Body of pancreas (tissue), 4 donors: ENCODE results near the gene CFAP58. TPM values are rescaled to one million over a fixed set of nuclear protein-coding genes. Genes with fewer than 3 reads are reported as not detected.
A peak's percentile ranks its signal among the peaks of the same experiment; 100 is the strongest.

Source experiments
- ATAC-seq: fragments of 150-250 bp; one replicate; pipeline ENCODE4 v1.9.1; 2016
- DNase-seq, 4 donors: peaks; one replicate each; pipeline ENCODE4 v3.0.0-alpha.2; 2019
- H3K27ac ChIP-seq, 4 donors: fragments of 200-600 bp; sonication (generic); 1 replicate in 3 of 4; 2 replicates in 1 of 4; pipeline versions ENCODE4 v1.5.1 to v1.6.1; 2016 to 2019; ENCODE audit warnings: mild to moderate bottlenecking in 1 of 4, mixed read lengths in 1 of 4, moderate library complexity in 1 of 4
- H3K27me3 ChIP-seq, 2 donors: fragments of 200-600 bp; sonication (generic); one replicate each; pipeline ENCODE4 v1.6.0; 2016; ENCODE audit warnings: mild to moderate bottlenecking in 1 of 2
- H3K36me3 ChIP-seq, 2 donors: fragments of 200-600 bp; sonication (generic); replicated peaks in 1 of 2; 2 replicates each; pipeline ENCODE4 v1.5.1; 2016; ENCODE audit warnings: low read depth in 2 of 2; ENCODE audit not compliant: insufficient read depth in 1 of 2
- H3K4me1 ChIP-seq: fragments of 200-600 bp; sonication (generic); one replicate; pipeline ENCODE4 v1.6.0; 2016
- H3K4me3 ChIP-seq, 2 donors: fragments of 200-600 bp; sonication (generic); 1 replicate in 1 of 2; 2 replicates in 1 of 2; pipeline ENCODE4 v1.5.1; 2016 to 2019
- H3K9me3 ChIP-seq, 3 donors: fragments of 200-600 bp; sonication (generic); 1 replicate in 2 of 3; 2 replicates in 1 of 3; pipeline ENCODE4 v1.5.1; 2016
- CTCF ChIP-seq, 7 experiments: fragments of 450-650 bp in 4 of 7; fragments of 200-600 bp in 3 of 7; sonication (generic) in 3 of 7; IDR thresholded peaks; one replicate each; pipeline ENCODE4 v1.5.1; 2016 to 2019; ENCODE audit warnings: antibody characterized with exemption in 7 of 7
- POLR2A ChIP-seq, 3 donors: fragments of 450-650 bp; IDR thresholded peaks; one replicate each; pipeline ENCODE4 v1.6.1; 2016; ENCODE audit warnings: antibody characterized with exemption in 3 of 3, mild to moderate bottlenecking in 2 of 3
- WGBS, 2 donors: methylation state at CpG; one replicate each; pipeline ENCODE4 v1.1.5; 2017; 5-methylcytosine and 5-hydroxymethylcytosine counted together
- intact Hi-C: fragments of 100-400 bp; cut with DNase I; formaldehyde crosslinking; loops from one replicate; pipeline ENCODE4 v1.15.1; 2023
- total RNA-seq, 2 donors: library from RNA; depleted of rRNA; stranded (reverse); fragments of >200 nt; gene quantifications; one replicate each; pipeline ENCODE4 v1.1.0, GENCODE V29; 2016

Gene CFAP58
- total RNA-seq, 2 donors from 2014 or later = 0.26 TPM; not detected in 1

DNA sequence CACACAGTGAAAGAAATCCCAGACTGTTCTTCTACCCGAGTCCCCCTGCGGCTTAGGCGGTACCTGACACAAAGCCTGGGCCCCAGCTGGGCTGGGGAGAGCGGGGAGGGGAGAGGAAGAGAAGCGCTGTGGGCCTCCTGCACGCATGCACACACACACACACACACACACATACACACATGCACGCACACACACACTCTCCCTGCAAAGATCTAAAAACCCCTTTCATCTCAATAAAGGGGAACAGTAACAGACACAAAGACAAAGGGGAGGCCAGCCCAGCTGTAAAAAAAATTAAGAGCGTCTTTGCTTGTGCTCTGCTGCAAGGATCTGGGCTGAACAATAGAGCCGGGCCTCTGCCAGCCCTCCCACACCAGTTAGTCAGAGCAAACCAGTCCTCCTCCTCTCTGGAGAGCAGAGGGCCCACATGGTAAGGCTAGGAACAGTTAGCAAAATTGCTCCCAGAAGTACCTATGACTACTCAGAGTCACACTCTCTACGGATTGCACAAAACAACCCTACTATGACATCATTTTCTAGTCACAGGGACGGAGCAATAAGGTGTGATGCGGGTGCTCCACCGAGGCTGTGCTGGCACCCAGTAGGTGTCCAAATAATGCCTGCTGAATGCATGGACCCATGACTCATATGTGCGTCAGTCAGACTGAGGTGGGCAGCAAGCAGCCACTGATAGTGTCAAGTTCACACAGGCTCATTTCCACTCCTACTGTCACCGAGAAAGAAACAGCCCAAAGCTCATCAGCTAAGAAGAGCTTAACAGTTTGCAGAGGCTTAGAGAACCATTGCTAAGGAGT lies 24.5 kb upstream of the CFAP58 start:
- ATAC-seq (peak; percentile 13), DNase-seq (peak in 3 of 4 donors; percentile 6 to 58 (median 12))
- 67 to 71% methylated on average over 10 to 15 of the region's 15 CpGs for WGBS, 2 donors
- Histone ChIP-seq H3K27me3 (no peaks in the 10 kb centered on the region), H3K4me3 (no peak overlapping the region), H3K27ac (peak overlapping the region in 2 of 4 donors; percentile 56 to 57), H3K36me3 (no peaks in the 10 kb centered on the region), H3K9me3 (no peaks in the 10 kb centered on the region), H3K4me1 (peaks cover 52% of the 10 kb centered on the region)
- TF ChIP-seq CTCF (IDR thresholded peaks at IDR 0.05) = no peak
- TF ChIP-seq POLR2A (IDR thresholded peaks at IDR 0.05) = no peak
- intact Hi-C loops = no loop called here

GRCh38 chr10:104329735-104330134 lies 23.9 kb upstream of the CFAP58 start:
- H3K27me3 ChIP-seq = no peaks in the 10 kb centered on the region
- no peak overlapping the region for H3K4me3 ChIP-seq
- H3K4me1 ChIP-seq = peaks cover 52% of the 10 kb centered on the region
- intact Hi-C loops = no loop called here
- DNase-seq (peak in 1 of 4 donors; percentile 4), ATAC-seq (no peak)
- no peak for TF ChIP-seq CTCF (IDR thresholded peaks at IDR 0.05)
- TF ChIP-seq POLR2A (IDR thresholded peaks at IDR 0.05) = no peak
- peak overlapping the region in 2 of 4 donors; percentile 56 to 57 for H3K27ac ChIP-seq
- H3K36me3 ChIP-seq = no peaks in the 10 kb centered on the region
- 78 to 82% methylated on average over 3 of the region's 3 CpGs for WGBS, 2 donors
- H3K9me3 ChIP-seq = no peaks in the 10 kb centered on the region

- Histone ChIP-seq H3K27ac (peak overlapping the region in 3 of 4 donors; percentile 51 to 57 (median 56)), H3K27me3 (no peaks in the 10 kb centered on the region), H3K4me1 (peaks cover 52% of the 10 kb centered on the region), H3K4me3 (no peak overlapping the region), H3K9me3 (no peaks in the 10 kb centered on the region), H3K36me3 (no peaks in the 10 kb centered on the region)
- WGBS, 2 donors = 42 to 52% methylated on average over 8 of the region's 8 CpGs
- intact Hi-C loops = no loop called here
- DNase-seq (peak in 2 of 4 donors; percentile 26 to 55), ATAC-seq (peak; percentile 8)
- TF ChIP-seq CTCF (IDR thresholded peaks at IDR 0.05) = no peak
- TF ChIP-seq POLR2A (IDR thresholded peaks at IDR 0.05) = no peak
Measured at GRCh38 chr10:104330168-104331110, 23.2 kb upstream of the CFAP58 start.

DNA sequence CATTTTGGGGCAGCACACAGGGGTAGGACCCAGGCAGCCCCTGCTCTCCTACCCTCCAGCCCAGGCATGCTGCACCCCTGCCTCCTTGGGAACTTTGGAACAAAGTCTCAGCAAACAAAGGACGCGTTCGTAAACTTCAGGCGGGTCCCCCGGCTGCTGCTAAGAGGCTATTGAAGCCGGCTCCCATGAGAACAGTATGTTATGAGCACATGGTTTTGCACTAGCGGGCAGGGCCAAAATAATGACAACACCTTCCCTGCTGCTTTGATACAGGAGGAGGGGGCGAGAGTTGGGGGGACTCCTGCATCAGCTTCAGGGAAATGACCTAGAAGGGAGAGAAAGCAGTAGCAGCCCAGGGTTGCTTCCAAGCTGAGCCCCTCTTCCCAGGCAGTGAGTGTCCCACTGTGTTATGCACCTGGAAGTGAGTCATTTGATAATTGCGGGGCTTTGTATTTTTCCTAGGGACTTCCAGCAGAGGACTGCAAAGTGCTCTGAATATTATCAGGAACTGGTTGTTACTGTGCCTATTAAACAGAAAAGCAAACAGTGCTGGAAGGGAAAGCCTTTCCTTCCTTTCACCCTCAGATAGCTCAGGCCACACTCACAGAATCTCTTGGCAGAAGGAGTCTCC lies 22.3 kb upstream of the CFAP58 start:
- WGBS, 2 donors = 25% methylated on average over 4 to 9 of the region's 9 CpGs
- Histone ChIP-seq H3K4me1 (peaks cover 56% of the 10 kb centered on the region), H3K27ac (peak overlapping the region in 3 of 4 donors; percentile 51 to 57 (median 56)), H3K36me3 (no peaks in the 10 kb centered on the region), H3K9me3 (no peaks in the 10 kb centered on the region), H3K27me3 (no peaks in the 10 kb centered on the region), H3K4me3 (no peak overlapping the region)
- TF ChIP-seq POLR2A (IDR thresholded peaks at IDR 0.05) (no peak), CTCF (IDR thresholded peaks at IDR 0.05) (no peak)
- peak in 2 of 4 donors; percentile 27 to 47 for DNase-seq
- peak; percentile 51 for ATAC-seq
- intact Hi-C loops = no loop called here
